ENCODE measurements around the gene TMEM169. TPM values are rescaled to one million over a fixed set of nuclear protein-coding genes. Genes with fewer than 3 reads are reported as not detected.
A peak's percentile ranks its signal among the peaks of the same experiment; 100 is the strongest.

The TMEM169 gene, protein sequence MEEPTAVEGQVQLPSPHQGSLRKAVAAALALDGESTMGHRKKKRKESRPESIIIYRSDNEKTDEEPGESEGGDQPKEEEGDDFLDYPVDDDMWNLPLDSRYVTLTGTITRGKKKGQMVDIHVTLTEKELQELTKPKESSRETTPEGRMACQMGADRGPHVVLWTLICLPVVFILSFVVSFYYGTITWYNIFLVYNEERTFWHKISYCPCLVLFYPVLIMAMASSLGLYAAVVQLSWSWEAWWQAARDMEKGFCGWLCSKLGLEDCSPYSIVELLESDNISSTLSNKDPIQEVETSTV
- total RNA-seq (2016; rRNA removed; fragmentation: Illumina TruSeq; extraction: Trizol), result 4.3 and 4.5 TPM in 2 replicates
- total RNA-seq (2016; cell fraction: cytosol; rRNA removed; fragmentation: Illumina TruSeq; extraction: Trizol; ENCODE audit: low read depth), result 1.1 and 1.2 TPM in 2 replicates
- 4.0 and 5.3 TPM in 2 replicates for total RNA-seq (2016; cell fraction: insoluble cytoplasmic fraction; rRNA removed; fragmentation: Illumina TruSeq; extraction: Trizol)
- total RNA-seq (2016; cell fraction: membrane; rRNA removed; fragmentation: Illumina TruSeq; extraction: Trizol), result 3.7 and 4.4 TPM in 2 replicates
- 3.6 TPM in 2 replicates for total RNA-seq (2016; cell fraction: nucleus; rRNA removed; fragmentation: Illumina TruSeq; extraction: Trizol)
- polyA plus RNA-seq (2011; rRNA removed), result 1.5 and 2.1 TPM in 2 replicates
- polyA plus RNA-seq (2011; cell fraction: cytosol; rRNA removed), result 1.5 and 2.6 TPM in 2 replicates
- 0.71 and 0.80 TPM in 2 replicates for polyA plus RNA-seq (2011; cell fraction: nucleus; rRNA removed)
- 5.4 and 6.9 TPM in 2 replicates for polyA plus RNA-seq (2012)
- polyA plus RNA-seq (2016; cell fraction: cytosol; fragmentation: Illumina TruSeq; extraction: Trizol; ENCODE audit: low read depth), result 0.60 and 0.85 TPM in 2 replicates
- polyA plus RNA-seq (2016; cell fraction: insoluble cytoplasmic fraction; fragmentation: Illumina TruSeq; extraction: Trizol; ENCODE audit: low read depth), result 2.9 and 4.2 TPM in 2 replicates
- 1.7 and 1.8 TPM in 2 replicates for polyA plus RNA-seq (2016; cell fraction: membrane; fragmentation: Illumina TruSeq; extraction: Trizol; ENCODE audit: low read depth)
- 5.0 and 6.2 TPM in 2 replicates for polyA plus RNA-seq (2016; cell fraction: nucleus; fragmentation: Illumina TruSeq; extraction: Trizol; ENCODE audit: insufficient read depth, low read depth)
- 6.2 TPM in 1 of 2 replicates, not detected in the other for polyA minus RNA-seq (2011; rRNA and poly(A)+ RNA removed; ENCODE audit: low replicate concordance)
- polyA minus RNA-seq (2011; cell fraction: cytosol; rRNA and poly(A)+ RNA removed), result 2.0 and 2.7 TPM in 2 replicates
- 1.4 and 2.6 TPM in 2 replicates for polyA minus RNA-seq (2011; cell fraction: nucleus; rRNA and poly(A)+ RNA removed)
- Bru-seq, nascent RNA, result percentile 57 among the genes with signal in this experiment
- percentile 48 among the genes with signal in this experiment for BruChase-seq, experiment 1, labeled RNA remaining after a 6-hour chase
- percentile 53 among the genes with signal in this experiment for BruChase-seq, experiment 2, labeled RNA remaining after a 2-hour chase
- long read RNA-seq, experiment 1, partial matches to known transcripts, result 0 of 4 reads
- long read RNA-seq, experiment 1, other reads (novel, unspliced or antisense), result 1 of 4 reads
- long read RNA-seq, experiment 2, partial matches to known transcripts, result 1 of 10 reads
- long read RNA-seq, experiment 2, other reads (novel, unspliced or antisense), result 5 of 10 reads

DNA sequence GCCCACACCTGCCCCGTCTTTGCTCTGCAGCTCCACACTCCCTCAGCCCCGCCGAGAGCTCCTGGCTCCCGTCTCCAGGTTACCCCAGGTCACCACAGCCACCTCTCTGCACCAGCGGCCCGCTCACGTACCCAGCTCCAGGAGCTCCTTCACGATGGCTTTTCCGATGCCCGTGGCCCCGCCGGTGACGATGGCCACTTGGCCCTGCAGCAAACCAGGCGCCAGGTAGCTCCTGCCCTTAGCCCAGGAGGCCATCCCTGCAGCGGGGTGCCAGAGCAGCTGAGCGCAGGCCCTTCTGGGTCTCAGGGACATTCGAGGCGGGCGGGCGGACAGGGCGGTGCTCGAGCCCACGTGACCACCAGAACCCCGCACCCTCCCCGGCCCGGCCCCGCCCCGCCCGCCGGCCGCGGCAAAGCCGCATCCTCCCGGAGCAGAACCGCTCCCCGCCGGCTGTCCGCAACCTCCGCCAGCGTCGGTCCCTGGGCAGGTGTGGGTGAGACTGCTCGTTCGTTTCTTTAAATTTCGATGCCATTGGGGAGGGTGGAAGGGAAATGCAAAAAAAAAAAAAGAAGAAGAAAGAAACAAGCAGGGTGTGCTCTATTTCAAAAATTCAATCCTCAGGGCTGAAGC lies at the start of gene TMEM169, which contains the start of gene PECR:
TSS of gene TMEM169 (plus strand) at position 433 of the 630 bp plus-strand sequence. CDS start 14,045 bp downstream, outside the sequence.
TSS of gene PECR (minus strand) at position 323 of the 630 bp plus-strand sequence. CDS start at position 255, 68 bp downstream.
- no peaks in the 10 kb centered on the region for H4K20me1 ChIP-seq (ENCODE audit: insufficient read depth, low read length)
- no TSS peak for BruUV-seq (replicated peaks)
- no peaks in the 10 kb centered on the region for H3K36me3 ChIP-seq (replicated peaks in 1 of 2; ENCODE audit: control insufficient read depth in 1 of 2, insufficient read depth in 2 of 2, low read length in 2 of 2)
- in situ Hi-C loops (cut with HindIII; ENCODE audit: extremely low pct_ligation_motif_present, low pct_unique_long_range_greater_than_20kb) (no loop called here), intact Hi-C loops (cut with micrococcal nuclease; ENCODE audit: unreplicated experiment) (no loop called here)
- CTCF ChIA-PET (ENCODE audit: low intra/inter-chr PET ratio, low total read pairs), result interaction anchor here (1.1 kb wide), 1 partner anchor 34 kb away, joined by 3 read pairs; no protein-coding TSS in a partner anchor
- WGBS (ENCODE audit: low lambda C conversion rate), result under 1% methylated on average over 40 of the region's 44 CpGs
- peak; percentile 81 for DNase-seq (ENCODE audit: low spot score)
- ATAC-seq, result peak; percentile 93
- no peaks in the 10 kb centered on the region for H3K9me3 ChIP-seq (ENCODE audit: low read length)
- H3K4me1 ChIP-seq (ENCODE audit: insufficient read depth, low read length), result peaks cover 83% of the 10 kb centered on the region
- FAIRE-seq, result no peak
- H3K9ac ChIP-seq (ENCODE audit: insufficient read depth, low read depth, low read length), result peak within 1 kb of the TSS; percentile 92
- POLR2A ChIA-PET, result interaction anchor here (0.9 to 5.3 kb wide), 13 partner anchors 11 to 41 kb away, joined by 3 to 131 read pairs (median 6); partner anchors contain the start of gene XRCC5
- H3K4me2 ChIP-seq (ENCODE audit: low read depth, low read length), result peak within 1 kb of the TSS; percentile 97
- peaks cover 45% of the 10 kb centered on the region for H3K79me2 ChIP-seq (ENCODE audit: insufficient read depth, low read length)
- H2AFZ ChIP-seq (ENCODE audit: low read length), result no peak within 1 kb of the TSS
- H3K27me3 ChIP-seq (ENCODE audit: control insufficient read depth in 1 of 2, insufficient read depth in 2 of 2, low read length in 2 of 2), result no peaks in the 10 kb centered on the region; a peak in 2 of 5 replicates
- H3K27ac ChIP-seq (ENCODE audit: extremely low read length, insufficient read depth, low read length), result peak within 1 kb of the TSS; percentile 88
- peak within 1 kb of the TSS; percentile 85 to 100 (median 99) for H3K4me3 ChIP-seq (replicated peaks in 1 of 3; ENCODE audit: insufficient read depth in 1 of 3, low read depth in 2 of 3, low read length in 3 of 3)
- TF ChIP-seq ZZZ3 (CRISPR knock-in tag; IDR thresholded peaks at IDR 0.05; ENCODE audit: borderline replicate concordance), result no peak
- peak; percentile 90; the same call in 1 of the 2 replicates for TF ChIP-seq TSC22D2 (CRISPR knock-in tag; IDR thresholded peaks at IDR 0.05; ENCODE audit: borderline replicate concordance)
- TF ChIP-seq, protein P1, sequence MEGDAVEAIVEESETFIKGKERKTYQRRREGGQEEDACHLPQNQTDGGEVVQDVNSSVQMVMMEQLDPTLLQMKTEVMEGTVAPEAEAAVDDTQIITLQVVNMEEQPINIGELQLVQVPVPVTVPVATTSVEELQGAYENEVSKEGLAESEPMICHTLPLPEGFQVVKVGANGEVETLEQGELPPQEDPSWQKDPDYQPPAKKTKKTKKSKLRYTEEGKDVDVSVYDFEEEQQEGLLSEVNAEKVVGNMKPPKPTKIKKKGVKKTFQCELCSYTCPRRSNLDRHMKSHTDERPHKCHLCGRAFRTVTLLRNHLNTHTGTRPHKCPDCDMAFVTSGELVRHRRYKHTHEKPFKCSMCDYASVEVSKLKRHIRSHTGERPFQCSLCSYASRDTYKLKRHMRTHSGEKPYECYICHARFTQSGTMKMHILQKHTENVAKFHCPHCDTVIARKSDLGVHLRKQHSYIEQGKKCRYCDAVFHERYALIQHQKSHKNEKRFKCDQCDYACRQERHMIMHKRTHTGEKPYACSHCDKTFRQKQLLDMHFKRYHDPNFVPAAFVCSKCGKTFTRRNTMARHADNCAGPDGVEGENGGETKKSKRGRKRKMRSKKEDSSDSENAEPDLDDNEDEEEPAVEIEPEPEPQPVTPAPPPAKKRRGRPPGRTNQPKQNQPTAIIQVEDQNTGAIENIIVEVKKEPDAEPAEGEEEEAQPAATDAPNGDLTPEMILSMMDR (CRISPR knock-in tag; IDR thresholded peaks at IDR 0.05), result peak; percentile 34
- no peak for TF ChIP-seq EP300 (IDR thresholded peaks at IDR 0.05; ENCODE audit: low read depth in 2 of 2, low read length in 2 of 2)
- 0 out of 2 replicates have a peak, but pooled peaks have one; percentile 20 for TF ChIP-seq EP300 (CRISPR knock-in tag; IDR thresholded peaks at IDR 0.05; ENCODE audit: borderline replicate concordance)
- peak; percentile 97 for TF ChIP-seq SAP130 (CRISPR knock-in tag; IDR thresholded peaks at IDR 0.05; ENCODE audit: low read depth)
- 0 out of 2 replicates have a peak, but pooled peaks have one; percentile 11 for TF ChIP-seq MAF1 (CRISPR knock-in tag; IDR thresholded peaks at IDR 0.05; ENCODE audit: borderline replicate concordance)
- 0 out of 2 replicates have a peak, but pooled peaks have one; percentile 76 for TF ChIP-seq ZNF780A (CRISPR knock-in tag; IDR thresholded peaks at IDR 0.05)
- TF ChIP-seq, protein P2, sequence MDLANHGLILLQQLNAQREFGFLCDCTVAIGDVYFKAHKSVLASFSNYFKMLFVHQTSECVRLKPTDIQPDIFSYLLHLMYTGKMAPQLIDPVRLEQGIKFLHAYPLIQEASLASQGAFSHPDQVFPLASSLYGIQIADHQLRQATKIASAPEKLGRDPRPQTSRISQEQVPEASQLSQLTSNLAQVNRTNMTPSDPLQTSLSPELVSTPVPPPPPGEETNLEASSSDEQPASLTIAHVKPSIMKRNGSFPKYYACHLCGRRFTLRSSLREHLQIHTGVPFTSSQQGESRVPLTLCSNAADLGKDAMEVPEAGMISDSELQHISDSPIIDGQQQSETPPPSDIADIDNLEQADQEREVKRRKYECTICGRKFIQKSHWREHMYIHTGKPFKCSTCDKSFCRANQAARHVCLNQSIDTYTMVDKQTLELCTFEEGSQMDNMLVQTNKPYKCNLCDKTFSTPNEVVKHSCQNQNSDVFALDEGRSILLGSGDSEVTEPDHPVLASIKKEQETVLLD (CRISPR knock-in tag; IDR thresholded peaks at IDR 0.05; ENCODE audit: low read depth), result no peak; the same call in 1 of the 2 replicates
- TF ChIP-seq ZNF816 (CRISPR knock-in tag; IDR thresholded peaks at IDR 0.05; ENCODE audit: borderline replicate concordance), result peak; percentile 98
- no peak; the same call in 1 of the 2 replicates for TF ChIP-seq ZSCAN22 (CRISPR knock-in tag; IDR thresholded peaks at IDR 0.05)
- TF ChIP-seq, protein P3, sequence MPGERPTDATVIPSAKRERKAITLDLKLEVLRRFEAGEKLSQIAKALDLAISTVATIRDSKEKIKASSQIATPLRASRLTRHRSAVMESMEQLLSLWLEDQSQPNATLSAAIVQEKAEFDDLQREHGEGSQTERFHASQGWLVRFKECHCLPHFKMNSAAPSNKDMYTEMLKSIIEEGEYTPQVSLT (CRISPR knock-in tag; IDR thresholded peaks at IDR 0.05; ENCODE audit: borderline replicate concordance, low read depth), result no peak
- TF ChIP-seq ZNF460 (CRISPR knock-in tag; IDR thresholded peaks at IDR 0.05; ENCODE audit: borderline replicate concordance), result peak; percentile 63; the same call in 1 of the 2 replicates
